Measurements from ENCODE around the gene SH3BP1. TPM values are rescaled to one million over a fixed set of nuclear protein-coding genes. Genes with fewer than 3 reads are reported as not detected.

Gene SH3BP1
- total RNA-seq, 1 experiment from 2014 or later: 1.5 TPM

DNA sequence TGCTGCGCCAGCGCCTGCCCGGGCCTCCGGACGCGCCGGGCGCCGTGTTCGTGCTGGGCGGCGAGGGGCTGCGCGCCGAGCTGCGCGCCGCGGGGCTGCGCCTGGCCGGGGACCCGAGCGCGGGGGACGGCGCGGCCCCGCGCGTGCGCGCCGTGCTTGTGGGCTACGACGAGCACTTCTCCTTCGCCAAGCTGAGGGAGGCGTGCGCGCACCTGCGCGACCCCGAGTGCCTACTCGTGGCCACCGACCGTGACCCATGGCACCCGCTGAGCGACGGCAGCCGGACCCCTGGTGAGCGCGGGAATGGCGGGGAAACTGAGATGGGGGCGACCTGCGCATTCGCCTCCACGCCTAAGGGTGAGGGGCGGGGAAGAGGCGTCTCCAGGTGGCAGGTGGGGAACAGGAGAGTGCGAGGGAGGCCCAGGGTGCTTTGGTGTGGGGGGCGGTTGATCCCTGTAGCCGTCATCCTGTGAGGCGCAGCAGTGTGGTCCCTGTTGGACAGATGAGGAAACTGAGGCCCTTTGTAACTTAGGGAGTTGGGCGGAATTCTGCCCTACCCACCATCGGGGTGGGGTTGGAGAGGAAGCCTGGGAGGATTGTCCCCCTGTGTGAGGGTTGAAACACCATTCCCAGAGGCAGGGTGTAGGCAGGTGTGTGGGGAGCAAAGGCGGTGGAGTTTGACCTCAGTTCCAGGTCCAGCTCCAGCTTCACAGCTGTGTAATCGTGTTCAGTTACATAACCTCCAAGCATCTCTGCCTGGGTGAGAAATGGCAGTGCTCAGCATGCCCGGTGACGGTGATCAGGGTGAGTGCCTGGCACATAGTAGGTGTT, 19.8 kb downstream of the SH3BP1 start:
- DNase-seq (ENCODE audit: low read depth): no peak

DNA sequence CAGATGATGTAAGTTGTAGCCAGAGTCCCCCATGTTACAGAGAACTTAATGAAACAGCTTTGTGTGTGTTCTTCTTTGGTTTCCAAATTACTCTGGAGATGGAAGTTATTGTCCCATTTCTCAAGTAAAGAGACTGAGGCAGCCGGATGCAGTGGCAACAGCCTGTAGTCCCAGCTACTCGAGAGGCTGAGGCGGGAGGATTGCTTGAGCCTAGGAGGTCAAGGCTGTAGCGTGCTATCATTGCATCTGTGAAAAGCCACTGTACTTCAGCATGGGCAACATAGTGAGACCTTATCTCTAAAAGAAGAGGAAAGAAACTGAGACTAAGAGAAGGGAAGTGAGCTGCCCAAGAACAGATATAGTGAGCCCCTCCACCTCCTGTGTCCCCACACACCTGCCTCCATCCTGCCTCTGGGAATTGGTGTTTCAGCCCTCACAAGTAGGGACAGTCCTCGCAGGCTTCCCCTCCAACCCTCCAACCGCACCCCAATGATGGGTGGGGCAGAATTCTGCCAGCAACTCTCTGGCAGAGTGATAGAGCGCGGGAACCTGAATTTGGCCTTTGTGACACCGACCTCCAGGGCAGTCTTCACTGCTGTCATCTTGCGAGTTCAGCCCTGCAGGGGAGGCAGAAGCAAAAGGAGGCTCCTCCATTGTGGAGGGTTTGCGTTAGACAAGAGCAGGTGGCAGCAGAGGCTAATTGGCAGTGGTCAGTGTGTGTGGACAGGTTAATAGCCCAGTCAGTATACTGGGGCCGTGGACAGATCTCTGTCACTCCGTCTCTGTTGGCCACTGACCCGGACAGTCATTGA, 20.6 kb downstream of the SH3BP1 start:
- DNase-seq (ENCODE audit: low read depth): no peak

DNA sequence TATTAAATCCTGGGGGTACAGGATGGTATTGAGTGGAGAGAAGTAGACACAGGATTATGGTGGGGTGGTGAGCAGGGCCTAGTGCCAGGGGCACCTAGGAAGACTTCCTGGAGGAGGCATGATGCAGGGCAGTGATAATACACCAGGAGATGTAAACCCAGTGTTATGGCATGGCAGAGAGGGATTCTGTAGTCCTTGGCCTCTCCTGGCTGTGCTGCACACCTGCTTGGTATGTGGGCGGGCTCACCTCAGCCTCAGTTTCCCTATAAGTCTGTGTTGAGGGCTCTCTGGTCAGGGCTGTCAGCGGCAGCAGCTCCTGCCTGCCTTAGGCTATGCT, 21.2 kb downstream of the SH3BP1 start:
- no peak for DNase-seq (ENCODE audit: low read depth)

DNA sequence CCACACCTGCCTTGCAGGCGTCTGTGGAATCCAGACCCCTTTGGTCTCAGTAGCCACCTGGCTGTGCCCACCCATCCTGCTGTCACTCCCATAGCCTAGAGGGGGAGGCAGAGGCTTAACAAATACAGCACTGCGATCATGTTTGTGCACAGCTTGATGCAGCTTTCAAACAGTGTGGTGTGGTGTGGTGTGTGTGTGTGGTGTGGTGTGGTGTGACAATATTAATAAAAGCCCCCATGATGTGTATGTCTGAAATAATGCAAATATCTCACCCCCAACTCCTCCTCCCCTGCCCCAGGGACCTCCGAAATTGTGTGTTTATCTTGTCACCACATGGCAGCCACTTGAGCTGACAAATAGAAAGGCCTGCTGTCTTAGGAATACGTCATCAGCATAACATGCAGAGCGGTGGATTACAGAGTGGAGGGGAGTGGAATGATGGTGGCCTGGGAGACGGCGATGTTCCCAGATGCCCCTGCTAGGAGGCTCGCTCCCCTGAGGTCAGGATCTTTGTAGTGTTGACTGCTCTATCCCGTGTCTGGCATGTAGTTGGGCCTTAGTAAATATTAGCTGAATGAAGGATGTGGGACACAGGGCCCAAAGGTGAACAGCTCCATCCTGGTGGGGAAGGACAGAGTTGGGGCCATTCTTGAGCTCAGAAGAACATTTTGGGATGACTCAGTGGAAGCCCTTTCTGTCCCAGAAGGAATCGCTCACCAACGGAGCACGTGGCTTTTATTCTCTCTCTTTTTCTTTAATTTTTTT, 21.9 kb downstream of the SH3BP1 start:
- no peak for DNase-seq (ENCODE audit: low read depth)

DNA sequence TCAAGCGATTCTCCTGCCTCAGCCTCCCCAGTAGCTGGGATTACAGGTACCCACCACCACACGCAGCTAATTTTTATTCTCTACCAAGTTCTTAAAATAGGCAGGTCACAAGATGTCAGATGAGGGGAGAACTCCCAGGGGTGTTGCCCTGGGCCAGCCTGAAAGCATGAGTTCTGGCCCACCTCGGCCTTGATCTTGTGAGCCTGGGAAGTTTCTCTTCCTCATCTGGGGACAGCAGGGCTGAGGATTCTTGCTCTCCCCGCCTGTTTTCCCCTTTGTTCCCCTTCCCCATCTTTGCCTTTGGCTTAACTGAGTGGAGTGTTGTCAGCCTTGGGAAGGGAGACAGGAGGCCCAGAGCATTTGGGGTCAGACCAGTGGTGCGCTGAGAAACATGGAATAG, 22.6 kb downstream of the SH3BP1 start:
- DNase-seq (ENCODE audit: low read depth): no peak

DNA sequence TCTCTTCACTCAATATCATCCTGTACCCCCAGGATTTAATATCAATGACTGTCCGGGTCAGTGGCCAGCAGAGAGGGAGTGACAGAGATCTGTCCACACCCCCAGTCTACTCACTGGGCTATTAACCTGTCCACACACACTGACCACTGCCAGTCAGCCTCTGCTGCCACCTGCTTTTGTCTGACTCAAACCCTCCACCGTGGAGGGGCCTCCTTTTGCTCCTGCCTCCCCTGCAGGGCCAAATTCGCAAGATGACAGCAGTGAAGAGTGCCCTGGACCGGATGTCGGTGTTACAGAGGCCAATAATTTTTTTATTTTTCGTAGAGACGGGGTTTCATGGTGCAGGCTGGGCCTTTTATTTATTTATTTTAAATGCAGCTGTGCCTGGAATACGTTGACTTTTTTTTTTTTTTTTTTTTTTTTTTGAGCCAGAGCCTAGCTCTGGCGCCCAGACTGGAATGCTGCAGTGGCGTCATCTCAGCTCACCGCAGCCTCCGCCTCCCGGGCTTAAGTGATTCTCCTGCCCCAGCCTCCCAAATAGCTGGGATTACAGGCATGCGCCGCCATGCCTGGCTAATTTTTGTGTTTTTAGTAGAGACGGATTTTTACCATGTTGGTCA, 24.2 kb downstream of the SH3BP1 start:
- DNase-seq (ENCODE audit: low read depth): no peak

DNA sequence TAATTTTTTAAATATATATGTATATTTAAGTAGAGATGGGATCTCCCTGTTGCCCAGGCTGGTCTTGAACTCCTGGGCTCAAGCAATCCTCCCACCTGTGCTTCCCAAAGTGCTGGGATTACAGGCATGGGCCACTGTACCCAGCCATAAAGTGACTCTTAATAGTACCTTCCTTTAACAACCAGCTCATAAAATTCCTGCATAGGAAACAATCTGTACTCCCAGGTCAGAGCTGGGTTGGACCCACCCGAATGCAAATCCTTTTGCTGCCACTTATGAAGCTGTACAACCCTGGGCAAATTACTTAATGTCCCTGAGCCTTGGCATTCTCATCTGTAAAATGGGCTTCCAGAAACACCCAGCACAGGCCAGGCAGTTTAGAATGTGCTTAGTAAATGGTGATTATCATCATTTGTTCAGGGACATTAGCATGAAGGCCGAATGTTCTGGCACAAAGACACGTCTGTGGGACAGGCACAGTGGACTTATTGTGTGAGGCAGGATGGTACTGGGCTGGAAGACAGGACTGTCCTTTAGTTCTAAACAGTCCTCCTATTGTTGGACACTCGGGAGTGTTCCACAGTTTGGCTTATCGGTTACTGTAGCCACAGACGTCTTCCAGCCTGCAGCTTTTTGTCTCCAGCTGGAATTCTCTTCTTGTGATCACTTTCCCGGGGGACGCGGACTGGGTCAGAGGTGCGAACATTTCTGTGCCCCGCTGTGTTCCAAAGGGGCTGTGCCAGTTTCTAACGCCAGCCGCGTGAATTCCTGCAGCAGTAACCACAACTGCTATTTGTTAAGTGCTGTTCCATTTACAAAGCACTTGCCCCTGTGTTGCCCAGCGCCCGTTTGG, 25.0 kb downstream of the SH3BP1 start:
- DNase-seq (ENCODE audit: low read depth): no peak

DNA sequence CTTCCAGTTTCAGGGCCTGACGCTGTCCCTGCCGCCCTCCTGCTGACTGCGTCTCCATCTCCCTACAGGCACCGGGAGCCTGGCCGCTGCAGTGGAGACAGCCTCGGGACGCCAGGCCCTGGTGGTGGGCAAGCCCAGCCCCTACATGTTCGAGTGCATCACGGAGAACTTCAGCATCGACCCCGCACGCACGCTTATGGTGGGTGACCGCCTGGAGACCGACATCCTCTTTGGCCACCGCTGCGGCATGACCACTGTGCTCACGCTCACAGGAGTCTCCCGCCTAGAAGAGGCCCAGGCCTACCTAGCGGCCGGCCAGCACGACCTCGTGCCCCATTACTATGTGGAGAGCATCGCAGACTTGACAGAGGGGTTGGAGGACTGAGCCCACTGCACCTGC, 26.0 kb downstream of the SH3BP1 start:
- no peak for DNase-seq (ENCODE audit: low read depth)

DNA sequence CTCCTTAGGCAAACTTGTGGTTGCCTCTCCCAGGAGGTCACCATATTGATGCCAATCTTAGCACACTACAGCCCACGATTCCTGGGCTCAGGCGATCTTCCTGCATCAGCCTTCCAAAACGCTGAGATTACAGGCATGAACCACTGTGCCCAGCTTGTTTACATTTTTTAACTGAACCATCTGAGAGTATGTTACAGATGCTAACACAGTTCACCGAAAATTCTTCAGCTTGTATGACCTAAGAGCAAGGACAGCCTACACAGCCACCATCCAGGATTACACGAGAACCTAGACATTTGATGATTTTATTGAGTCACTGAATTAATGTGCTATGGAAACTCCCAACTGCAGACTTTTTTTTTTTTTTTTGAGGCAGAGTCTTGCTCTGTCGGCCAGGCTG, 30.1 kb downstream of the SH3BP1 start:
- DNase-seq (ENCODE audit: low read depth): peak; percentile 68

DNA sequence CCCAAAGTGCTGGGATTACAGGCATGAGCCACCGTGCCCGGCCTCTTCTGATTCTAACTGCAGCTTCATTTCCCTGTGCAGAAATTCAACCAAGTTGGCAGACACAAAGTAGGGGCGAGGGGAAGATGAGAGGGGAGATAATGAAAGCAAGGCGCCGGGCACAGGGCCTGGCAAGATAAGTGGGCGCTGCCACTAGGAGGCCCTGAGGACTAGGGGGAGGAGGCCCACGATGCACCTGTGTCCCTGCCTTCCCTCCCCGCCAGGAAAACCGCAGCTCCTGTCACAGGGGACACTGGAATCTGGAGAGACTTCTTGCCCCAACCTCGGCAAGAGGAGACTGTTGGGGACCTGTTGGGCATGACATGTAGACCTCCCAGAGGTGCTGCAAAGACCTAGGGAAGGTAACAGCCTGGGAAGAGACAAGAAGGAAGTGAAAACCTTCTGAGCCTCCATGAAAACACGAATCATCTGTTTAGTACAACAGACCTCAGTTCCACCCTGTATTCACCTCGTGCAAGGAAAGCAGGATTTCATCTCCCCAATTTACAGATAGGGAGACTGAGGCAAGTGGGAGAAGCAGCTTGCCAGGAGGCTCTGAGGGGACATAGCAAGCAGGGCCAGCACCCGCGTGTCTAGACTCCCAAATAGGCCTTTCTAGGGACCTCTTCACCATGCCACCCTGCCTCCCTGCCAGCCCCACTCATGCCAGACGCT, 32.9 kb downstream of the SH3BP1 start:
- no peak for DNase-seq (ENCODE audit: low read depth)

DNA sequence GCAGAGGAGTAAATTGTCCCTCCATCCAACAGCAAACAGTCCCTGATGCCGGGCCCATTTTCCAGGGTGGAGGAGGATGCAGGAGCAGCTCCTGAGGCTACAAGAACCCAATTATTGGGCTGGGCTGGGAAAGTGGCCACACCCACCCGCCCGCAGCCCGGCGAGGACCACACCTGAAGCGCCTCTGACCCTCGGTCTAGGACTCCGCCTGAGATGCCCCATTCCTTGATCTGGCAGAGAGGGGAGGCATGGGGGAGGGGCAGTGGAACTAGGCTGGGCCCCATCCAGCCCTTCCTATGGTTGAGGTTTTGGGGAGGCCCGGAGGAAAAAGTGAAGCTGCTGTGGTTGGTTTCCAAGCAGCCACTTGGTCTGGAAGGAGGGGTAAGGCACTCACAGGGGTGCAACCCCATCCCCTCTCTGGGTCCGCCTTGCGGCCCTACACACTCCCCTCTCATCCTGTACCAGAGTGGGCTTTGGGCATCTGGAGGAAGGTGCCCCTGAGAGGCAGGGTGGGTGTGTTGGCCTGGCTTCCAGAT, 33.5 kb downstream of the SH3BP1 start:
- no peak for DNase-seq (ENCODE audit: low read depth)

DNA sequence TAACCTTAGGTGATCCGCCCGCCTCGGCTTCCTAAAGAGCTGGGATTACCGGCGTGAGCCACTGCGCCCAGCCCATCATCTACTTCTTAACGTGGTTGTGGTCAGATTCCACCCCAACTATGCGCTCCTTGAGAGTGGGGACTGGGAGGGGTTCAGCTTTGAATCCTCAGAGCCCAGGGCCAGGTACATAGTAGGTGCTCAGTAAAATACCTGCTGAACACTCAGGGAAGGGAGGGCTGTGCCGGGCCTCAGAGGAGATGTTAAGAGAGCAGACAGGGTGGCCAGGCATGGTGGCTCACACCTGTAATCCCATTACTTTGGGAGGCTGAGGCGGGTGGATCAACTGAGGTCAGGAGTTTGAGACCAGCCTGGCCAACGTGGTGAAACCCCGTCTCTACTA, 34.8 kb downstream of the SH3BP1 start:
- DNase-seq (ENCODE audit: low read depth): no peak

DNA sequence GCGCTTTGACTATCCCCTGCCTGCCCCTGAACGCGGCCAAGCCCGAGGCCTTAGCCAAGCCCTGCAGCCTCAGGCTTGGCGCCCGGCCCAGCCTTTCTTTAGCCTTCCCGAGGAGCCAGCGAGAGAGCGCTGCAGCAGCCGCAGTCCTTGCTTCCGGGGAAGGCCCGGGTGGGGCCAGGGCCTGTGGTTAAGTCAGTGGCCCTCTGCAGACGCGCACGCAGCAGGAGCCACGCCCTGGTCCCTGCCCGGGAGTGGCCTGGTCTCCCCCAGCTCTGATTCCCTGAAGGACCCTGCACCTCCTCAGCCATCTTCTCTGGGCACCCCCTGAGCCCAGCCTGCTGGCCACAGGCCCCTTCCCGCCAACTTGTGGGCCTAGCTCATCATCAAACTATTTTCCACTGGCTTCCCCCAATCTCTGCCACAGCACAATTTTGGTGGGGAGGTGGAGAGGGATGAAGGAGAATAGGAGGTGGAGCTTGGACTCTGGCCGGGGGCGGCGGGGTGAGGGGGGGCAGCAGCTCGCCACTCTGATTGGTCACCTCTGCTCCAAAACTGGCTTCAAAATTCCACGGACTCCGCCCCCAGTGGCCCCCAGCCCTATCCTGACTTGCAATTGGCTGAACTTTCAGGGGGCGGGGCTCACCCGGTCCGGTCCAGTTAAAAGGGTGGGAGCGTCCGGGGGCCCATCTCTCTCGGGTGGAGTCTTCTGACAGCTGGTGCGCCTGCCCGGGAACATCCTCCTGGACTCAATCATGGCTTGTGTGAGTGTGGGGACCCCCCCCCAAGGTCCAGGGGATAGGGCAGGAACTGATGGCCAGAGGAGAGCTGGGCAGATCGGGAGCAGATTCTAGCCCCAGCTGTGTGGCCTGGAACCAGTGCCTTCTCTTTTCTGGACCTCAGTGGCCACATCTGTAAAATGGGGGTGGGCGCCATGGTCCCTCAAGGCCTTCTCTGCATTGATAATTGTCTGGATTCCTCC, 35.8 kb downstream of the SH3BP1 start, which contains the start of gene LGALS1:
LGALS1 (plus strand) TSS at position 686 of the 979 bp plus-strand sequence; CDS start at position 753, 67 bp downstream.
- DNase-seq (ENCODE audit: low read depth): peak; percentile 93

DNA sequence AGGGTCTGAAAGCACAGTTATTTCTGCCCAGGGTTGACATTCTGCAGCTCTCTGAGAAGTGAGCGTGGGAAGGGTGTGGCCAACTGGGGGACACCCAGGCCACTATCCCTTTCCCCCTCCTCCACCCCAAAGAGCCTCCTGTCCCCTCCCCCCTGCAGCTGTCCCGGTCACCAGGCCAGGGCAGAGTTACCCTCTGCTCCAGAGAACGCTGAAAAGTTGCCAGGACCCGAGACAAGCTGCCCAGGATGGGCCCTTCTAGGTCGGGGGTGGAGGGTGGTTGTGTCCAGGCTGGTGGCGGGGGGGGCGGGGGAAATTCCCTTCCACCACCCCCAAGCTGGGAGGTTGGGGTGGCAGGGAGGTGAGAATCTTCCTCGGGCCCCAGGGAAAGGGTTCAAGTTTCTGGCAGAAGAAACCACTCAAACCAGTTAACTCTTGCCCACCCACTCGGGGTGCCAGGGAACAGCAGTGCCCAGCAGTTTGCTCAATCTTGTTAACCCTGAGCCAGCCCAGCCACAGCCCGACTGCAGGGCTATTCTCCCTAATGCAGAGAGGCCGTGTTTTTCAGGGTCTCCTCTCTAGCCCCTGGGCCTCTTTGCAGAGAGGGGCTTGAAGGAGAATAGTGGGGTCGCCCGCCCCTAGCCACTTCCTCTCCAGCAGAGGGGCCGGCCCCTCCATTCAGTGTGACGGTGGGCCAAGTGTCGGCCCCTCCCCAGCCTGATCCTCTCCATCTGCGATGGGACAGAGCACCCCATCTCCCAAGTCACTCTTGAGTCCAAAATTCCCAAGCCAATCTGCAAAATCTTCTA, 36.7 kb downstream of the SH3BP1 start:
- peak; percentile 56 for DNase-seq (ENCODE audit: low read depth)

DNA sequence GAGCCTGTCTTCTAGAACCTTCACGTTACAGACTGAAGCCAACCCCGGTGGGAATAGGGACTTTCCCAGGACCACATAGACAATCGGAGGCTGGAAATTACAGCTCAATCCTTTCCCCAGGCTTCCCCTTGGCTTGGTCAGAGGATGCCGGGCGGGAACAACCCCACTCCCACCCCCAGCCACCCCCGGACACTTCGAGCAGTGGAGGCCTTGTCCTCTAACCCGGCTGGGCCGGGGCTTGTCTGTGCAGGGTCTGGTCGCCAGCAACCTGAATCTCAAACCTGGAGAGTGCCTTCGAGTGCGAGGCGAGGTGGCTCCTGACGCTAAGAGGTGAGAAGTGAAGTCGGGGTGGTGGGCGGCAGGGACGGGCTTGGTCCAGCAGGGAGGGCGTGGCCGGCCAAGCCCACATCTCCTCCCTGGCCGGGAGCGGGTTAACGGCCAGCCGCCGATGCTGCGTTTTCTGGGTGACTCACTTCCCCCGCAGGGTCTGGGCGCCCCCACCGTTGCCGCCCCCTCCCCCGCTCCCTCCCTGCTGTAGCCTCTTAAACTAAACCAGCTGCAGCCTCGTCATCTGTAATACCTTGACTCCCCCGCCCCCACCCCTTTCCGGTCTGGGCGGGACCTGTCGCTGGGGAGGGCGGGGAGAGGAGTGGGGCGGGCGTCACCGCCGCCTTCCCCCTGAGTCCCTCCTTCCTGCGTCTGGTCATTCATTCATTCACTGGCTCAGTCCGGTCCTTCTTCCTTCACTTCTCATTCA, 37.4 kb downstream of the SH3BP1 start:
- peak; percentile 93 for DNase-seq (ENCODE audit: low read depth)

DNA sequence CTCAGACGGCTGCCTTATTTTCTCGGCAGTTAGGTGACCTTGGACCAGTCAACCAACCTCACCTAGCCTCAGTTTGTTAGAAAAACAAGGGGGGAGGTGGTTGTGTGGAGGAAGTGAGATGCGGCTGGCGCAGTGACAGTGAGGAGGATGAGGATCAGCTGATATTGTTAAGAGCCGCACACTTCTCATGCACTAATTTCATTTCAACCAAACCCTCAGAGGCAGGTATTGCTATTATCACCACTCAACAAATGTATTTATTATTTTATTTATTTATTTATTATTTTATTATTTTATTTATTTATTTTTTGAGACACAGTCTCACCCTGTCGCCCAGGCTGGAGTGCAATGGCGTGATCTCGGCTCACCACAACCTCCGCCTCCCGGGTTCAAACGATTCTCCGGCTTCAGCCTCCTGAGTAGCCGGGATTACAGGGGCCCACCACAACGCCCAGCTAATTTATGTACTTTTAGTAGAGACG, 38.1 kb downstream of the SH3BP1 start:
- no peak for DNase-seq (ENCODE audit: low read depth)

DNA sequence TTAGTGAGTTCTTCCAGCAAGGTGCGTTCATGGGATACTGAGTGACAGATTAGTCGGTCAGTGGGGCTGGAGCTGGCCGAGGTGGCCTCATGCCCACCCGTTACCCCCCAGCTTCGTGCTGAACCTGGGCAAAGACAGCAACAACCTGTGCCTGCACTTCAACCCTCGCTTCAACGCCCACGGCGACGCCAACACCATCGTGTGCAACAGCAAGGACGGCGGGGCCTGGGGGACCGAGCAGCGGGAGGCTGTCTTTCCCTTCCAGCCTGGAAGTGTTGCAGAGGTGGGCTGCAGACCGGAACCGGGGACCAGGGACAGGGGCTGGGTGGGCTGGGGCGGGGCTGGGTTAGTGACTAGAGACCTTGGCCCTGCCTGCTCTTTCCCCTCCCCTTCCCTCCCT, 38.9 kb downstream of the SH3BP1 start:
- DNase-seq (ENCODE audit: low read depth): no peak

Measured in M059J (cell line).